HG03159 (cell line): ENCODE results near the gene MMS19.

Experiments
- ATAC-seq: cut with Tn5 transposase; IDR thresholded peaks from one replicate; pipeline ENCODE4 v1.9.1; 2021; ENCODE audit warnings: mild to moderate bottlenecking, moderate library complexity; ENCODE audit not compliant: unreplicated experiment

Gene MMS19

DNA sequence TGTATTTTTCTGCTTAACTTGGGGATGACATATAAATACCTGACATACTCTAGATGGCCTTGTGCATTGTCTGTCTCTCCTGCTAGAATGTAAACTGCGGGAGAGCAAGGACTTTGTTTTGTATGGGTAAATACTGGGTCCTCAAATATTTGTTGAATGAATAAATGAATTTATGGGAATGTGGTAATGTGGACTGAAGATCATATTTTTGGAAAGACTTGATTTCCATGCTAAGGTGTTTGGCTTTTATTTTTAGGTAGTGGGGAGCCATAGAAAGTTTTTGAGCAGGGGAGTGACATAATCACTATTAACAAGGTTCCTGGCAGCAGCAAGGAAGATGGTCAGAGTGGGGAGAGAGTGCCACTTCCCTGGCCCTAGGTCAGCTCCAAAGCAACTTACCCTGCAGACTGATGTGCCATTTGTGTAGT lies 27.5 kb upstream of the MMS19 start:
- no peak for ATAC-seq

DNA sequence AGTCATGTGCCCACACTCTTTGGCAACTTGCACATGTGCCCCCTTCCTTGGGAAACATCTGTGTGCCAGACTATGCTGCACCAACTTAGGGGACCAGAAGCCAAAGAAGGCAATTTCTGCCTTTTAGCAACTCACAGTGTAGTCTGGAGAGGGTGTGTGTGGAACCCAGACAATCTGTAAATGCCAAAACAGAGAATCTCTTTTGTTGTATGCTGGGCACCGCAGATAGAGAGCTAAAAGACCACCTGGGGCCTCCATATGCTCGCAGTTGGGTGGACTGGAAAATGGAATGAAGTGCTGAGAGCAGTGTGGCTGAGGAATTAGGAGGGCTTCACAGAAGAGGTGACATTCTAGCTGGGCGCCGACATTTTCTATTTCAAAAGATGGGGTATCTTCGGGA lies 26.9 kb upstream of the MMS19 start:
- no peak for ATAC-seq

DNA sequence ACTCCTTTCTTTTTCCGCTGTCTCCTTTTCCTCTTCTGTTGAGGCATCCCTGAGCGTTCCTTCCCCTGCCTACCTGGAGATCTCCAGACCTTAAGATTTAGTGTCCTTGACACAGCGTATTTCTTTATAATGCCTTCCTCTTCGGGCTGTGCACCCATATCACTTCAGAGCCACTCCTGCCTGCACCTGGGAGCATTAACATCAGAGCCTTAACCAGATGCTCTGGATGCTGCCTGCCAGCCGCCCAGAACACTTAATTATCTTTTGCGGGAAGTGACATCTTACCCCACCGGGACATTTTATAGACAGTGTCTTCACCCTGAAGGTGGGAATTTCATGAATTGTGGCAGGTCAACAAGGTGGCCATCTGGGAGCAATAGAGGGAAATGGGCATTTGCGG lies 24.7 kb upstream of the MMS19 start:
- no peak for ATAC-seq

DNA sequence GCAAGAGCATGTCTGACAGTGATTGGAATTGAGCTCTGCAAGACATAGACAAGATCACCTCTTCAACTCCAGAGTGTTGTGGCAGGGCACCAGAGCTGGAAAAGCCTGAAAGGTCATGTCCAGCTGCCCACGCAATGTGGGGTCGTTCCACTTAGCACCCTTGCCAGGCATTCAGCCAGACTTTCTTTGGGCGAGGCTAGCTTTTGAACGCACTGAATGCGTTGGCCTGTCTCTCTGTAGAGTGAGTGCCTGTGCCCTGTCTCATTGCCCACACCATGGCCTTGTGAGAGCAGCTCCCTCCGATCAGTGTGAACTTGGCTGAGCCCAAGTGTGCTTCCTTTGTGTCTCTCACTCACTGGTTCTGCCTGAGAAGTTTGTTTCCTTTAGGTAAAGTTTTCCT lies 23.8 kb upstream of the MMS19 start:
- no peak for ATAC-seq

DNA sequence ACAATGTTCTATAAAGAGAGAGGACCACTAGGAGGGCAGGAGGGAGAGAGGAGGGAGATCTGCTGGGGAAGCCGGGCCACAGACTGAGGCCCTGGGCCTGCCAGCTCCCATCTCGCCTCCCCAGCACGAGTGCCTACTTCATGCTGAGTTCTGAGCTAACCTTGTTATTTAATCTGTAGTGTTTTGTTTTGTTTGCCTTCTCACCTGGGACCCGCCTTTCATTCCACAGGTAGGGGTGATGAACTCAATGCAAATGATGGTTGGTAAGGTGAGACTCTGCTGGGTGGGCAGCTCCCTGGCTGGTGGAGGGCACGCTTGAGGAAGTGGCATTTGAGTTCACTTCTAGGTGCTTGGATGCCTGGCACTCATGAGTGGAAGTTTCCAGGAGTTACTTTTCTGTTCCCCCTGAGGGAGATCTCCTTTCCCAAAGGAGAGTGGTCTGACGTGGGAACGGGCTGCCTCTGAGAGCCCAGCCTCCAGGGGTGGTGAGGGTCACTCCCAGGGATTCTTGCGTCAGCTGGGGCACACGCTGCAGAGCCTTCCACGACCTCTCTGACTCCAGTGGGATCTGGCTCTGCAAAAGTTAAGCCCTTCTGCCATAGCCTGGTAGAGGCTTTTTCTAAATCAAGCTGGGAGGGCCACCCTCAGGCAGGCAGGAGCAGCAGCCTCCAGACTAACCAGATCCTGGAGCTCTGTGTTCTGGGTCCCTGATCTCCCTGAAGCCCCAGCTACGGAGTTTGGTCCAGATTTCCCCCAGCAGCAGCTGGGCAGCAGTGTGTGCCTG lies 22.9 kb upstream of the MMS19 start:
- ATAC-seq: no peak

DNA sequence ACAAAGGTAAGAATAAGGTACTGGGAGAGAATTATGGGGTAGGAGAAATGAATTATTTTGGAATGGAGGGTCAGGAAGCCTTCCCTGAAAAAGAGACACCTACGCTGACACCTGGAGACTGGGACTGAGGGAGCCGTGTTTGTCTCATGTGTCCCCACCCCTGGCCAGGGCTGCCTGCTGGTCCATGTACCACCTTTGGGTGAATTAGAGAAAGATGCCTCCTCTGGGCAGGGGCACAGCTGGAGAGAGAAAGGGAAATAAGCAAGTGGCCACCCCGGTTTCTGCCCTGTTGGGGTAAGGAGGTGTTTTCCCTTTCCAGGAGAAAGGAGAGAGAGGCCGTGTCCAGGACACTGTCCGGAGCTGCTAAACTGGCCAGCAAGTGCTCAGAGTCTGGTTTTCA lies 22.3 kb upstream of the MMS19 start:
- ATAC-seq: no peak

DNA sequence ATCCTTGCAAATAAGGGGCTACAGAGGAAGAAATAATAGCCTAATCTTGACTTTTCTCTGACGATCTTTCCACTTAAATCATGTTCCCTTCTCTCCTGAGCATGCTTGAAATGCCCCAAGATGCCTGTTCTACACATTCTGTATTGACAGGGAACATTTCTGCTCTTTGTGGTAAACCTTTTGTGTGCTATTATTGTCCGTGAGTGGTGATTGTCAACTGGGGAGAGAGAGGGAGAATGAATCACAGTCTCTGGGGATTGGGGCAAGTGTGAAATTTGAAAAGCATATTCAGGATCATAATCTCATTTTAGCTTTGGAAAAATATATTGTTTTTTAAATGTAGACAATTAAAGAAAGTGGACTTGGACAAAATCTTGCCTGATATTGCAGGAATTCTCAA lies 21.1 kb upstream of the MMS19 start:
- ATAC-seq: no peak

DNA sequence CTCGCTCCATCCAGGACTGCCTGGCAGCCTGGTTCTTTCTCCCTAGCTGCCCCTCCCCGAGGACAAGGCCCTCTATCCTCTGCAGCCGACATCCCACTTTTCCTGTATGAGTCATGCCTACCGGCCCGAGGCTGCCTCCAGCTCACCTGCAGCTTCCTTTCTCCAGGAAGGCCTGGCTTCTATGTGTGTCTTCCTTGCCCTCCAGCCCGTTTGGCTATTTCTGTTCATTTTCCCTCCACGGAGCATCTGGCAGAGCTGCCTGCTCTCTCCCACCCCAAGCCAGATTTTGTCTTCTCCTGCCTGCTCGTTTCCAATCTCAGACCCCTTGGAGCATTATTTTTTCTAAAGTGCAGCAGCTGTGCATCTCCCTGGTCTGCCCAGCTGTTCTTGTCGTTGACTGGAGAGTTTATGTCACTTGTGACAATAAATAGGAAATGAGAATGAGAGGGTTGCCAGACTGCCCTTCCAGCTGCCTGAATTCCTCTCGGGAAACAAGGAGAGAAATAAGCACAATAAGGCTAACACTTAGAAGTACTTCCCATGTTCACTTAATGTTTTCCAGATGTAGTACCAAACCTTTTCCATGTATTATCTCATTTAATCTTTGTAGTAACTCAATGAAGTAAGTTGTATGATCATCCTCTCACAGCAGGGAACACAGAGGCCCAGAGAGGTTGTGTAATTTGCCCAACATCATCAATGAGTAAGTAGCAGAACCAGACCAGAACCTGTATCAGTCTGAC lies 20.2 kb upstream of the MMS19 start:
- no peak for ATAC-seq

DNA sequence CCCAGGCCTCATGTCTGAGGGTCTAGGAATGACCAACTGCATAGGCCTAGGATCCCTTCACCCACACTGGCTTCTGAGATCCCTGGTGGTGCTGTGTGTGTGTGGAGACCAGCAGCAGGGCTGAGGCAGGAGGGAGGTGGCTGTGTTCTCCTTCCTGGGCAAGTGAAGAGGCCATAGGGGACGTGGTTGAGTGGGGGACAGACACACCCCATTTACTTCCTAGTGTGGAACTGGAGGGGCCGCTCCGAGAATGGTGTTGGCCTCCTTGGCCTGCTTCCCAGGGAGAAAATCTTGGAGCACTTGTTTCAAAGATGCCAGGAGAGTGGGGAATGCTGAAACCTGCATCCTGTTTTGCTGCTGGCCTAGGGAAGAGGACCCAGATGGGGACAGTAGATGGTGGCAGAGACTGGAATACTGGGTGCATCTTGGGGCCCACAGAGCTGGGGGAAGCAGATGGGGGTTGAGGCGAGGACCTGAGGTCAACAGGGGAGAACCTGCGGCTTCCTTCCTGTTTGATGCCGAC lies 19.6 kb upstream of the MMS19 start:
- no peak for ATAC-seq

DNA sequence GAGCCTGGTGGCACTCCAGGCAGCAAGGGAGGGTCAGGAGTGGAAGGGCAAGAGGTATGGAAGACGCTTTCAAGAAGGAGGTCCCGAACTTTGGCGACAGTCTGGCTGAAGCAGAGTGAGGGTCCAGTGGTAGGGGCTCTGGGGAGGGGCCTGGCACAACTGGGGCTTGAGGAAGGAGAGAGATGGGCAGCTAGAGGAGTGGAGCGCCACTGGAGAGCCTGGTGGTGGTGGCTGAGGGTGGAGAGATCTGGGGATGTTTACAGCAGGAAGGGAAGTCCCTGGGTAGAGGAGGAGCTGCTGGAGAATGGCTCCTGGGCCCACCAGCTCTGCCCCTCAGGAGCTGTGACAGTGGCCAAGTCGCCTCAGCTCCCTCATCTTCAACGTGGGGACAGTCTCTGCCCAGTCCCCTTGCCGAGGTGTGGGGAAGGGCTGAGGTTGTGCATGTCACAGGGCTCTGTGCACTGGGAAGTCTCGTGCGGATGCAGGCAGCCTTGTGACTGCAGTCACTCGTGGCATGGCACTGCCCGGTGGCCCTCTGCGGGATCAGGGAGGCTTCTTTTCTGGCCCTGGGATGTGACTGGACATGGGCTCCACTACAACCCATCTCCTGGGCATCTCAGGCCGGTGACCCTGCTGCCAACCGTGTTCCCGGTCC lies 19.0 kb upstream of the MMS19 start:
- no peak for ATAC-seq

DNA sequence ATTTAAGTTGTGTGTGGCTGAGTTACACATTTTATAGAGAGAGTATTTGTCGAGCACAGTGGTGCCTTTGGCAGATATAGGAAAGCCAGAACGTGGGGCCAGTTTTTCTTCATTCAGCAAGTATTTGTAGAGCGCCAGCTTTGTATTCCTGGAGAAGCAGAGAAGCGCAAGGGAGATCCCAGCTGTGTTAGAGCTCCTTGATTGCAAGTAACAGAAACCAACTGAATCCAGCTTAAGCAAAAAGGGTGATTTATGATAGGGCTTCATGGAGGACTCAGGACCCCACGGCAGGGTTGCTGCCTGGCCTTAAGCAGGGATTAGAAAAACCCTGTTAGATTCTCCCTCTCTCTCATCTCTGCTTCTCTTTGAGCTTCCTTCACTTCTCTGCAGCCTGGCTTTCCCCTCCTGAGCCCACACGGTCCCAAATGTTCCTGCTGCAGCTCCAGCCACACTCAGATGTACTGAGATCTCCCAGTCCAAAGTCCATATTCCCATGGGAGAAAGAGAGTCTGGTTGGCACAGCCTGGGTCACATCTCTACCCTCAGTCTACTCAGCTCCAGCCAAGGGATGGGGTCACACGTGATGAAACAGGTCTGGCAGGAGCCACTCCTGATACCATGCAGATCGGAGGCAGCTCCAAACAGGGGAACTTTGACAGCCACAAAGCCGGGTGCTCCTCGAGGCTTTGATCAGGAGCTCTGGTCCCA lies 17.2 kb upstream of the MMS19 start:
- ATAC-seq: no peak

DNA sequence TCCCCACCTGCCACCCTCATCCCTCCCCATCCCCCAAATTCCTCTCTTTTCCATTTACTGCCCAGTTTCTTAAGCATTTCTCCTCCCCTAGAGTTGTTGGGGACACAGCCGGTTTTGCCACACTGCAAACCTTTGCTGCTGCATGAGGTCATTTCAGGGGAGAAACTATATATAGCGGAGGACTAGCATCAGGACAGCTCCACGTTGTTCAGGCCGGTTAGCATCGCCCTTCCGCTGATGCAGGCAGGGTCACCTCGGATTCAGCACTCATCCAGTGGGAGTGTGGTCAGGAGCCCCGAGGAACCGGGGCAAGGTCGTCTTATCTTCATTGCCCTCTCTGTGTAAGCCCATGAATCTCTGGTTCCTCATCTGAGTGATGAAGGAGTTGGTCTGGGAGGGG lies 16.1 kb upstream of the MMS19 start:
- no peak for ATAC-seq

DNA sequence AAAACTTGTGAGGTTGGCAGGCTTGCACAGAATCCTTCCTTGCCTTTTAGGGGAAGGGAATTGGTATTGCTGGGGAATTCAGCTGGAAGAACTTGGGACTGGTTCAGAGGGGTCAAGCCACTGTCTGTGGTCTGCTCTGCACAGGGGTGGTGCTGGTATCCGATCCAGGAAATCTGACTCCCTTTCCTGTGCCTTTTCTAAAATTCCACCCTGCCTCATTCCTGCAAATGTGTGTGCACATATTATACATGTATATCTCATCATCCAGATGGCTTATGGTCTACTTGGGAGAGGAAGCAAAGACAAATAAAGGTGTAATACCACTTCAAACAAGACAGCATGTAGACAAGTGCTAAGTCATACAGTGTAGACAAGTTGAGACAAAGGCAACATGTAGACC lies 14.8 kb upstream of the MMS19 start:
- no peak for ATAC-seq

DNA sequence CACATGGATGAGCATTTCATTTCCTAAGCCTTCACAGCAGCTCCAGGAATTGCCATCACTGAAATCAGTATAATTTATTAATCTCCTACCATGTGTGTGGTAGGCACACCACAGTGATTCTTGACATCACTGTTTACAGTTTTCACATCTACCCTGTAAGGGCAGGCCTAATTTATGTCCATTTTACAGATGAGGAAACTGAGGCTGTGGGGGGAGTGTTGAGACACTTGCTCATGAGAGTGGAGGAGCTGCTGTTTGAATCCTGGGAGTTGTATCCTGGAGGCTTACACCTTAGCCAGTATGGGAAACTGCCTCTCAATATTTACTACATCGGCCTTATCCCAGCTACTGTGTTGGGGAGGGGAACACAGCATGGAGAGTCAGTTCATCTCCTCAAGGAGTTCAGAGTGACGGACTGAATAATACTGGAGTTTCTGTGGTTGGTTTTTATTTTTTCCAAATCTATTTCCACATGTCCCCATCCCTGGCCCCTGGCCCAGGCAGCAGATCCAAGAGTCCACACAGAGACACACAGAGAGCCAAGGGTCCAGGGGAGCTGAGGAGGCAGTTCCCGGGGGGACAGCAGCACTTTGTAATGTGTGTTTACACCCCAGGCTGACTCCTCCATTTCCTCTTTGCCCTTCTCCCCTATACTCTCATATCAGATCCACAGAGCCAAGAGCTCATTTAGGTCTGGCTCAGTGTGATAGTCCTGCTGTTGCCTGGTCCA lies 13.7 kb upstream of the MMS19 start:
- ATAC-seq: no peak

DNA sequence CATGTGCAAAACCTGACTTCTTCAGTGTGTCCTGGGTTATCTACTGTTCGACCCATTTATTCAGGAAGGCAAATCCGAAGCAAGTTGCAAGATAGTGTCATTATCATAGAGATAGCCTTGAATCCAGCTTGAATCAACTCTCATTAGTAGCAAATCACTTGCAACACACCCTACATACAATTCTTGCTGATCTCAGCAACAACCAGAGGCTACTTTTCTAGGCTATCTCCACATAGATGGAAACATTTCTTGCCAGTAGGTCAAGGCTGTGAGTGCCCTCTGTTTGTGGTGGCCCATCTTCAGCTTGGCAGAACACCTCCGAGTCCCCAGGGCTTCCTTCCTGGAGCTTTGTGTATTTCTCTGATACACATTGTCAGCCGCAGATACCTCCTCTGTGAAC lies 12.5 kb upstream of the MMS19 start:
- no peak for ATAC-seq

DNA sequence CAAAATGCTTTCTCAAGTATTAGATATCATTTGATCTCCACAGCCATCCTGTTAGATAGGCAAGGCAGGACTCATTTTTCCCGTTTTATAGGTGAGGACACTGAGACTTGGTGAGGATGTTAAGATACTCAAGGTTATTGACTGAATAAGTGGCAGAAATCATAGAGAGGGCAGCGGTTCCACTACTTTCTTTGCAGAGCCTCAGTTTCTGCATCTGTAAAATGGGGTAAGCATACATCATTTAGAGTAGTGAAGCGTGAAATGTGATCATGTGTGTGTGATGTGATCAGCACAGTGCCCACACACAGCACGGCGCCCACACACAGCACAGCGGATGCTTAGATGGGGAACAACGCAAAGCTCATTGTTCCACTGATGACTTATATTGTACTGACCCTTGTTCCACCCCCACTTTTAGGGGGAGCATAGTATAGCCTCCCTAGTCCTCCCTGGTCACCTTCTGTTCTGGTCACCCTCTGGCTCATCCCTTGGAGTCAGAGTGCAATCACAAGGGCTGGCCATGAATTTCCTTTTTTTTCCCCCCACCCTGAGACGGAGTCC lies 11.0 kb upstream of the MMS19 start:
- no peak for ATAC-seq

DNA sequence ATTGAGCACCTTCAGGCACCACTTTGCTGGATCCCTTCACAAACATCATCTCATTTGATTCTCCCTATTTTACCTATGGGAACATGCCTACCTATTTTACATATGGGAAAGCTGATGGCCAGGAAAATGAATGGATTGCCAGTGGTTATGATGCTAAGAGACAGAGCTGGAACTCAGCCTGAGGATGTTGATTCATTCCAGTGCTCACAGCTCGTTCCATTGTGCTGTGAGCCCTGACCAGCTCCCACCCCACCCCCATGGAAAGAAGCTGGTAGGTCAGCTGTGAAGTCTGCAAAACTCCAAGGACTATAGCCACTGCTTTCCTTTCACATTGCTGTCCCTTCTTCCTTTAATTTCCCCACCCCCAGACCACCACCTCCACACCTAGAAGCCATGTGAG lies 10.1 kb upstream of the MMS19 start:
- ATAC-seq: no peak

DNA sequence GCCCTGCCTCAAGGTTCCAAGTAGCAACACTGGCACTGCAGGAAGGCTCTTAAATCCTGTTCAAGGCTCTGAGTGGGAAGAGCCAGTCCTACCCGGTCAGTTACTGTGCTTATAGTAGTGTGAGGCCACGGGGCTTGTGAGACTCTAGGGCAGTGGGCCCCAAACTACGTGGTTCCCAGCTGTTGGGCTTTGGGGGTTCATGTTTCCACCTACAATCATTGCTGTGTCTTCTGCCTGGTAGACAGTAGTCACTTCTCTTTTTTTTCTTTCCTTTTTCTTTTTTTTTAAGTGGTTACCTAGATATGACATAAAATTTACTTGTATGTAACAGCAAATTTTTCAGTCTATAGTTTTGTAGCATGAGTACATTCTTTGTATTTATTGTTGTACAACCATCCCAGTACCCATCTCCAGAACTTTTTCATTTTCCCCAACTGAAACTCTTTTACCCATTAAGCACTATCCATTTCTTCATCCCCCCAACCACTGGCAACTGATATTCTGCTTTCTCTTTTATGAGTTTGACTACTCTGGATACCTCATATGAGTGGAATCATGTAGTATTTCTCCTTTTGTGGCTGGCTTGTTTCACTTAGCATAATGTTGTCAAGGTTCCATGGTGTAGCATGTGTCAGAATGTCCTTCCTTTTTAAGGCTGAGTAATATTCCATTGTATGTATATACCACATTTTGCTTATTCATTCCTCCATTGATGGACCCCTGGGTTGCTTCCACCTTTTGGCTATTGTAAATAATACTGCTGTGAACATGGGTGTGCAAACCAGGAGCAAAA lies 8.2 kb upstream of the MMS19 start:
- ATAC-seq: no peak

DNA sequence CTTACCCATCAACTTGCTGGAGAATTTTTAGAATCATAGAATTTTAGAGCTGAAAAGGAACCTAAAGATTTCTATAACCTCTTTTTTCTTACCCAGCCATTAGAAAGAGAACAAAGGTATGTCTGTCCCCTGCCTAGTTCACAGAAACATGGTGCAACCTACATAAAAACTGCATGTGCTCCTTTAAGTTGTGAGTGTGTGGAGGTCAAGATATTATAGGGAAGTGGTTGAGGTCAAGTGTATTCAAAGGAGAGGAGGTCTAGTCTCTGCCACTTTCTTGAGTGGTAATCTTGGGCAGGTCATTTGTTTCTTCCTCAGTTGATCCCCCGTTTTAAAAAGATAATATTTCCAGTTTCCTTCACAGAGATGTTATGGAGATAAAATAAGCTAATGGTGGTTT lies 6.9 kb upstream of the MMS19 start:
- ATAC-seq: no peak
